Sigmoid colon (tissue), 4 donors: ENCODE results near the gene UGT1A10.

ENCODE experiments used
- EP300 ChIP-seq, 4 donors: sonication (generic); formaldehyde crosslinking; IDR thresholded peaks; one replicate each; pipeline ENCODE4 v1.6.1; 2017; ENCODE audit warnings: antibody characterized with exemption in 4 of 4
- POLR2A ChIP-seq, 2 donors: fragments of 450-650 bp; IDR thresholded peaks; one replicate each; pipeline ENCODE4 v1.6.1; 2016; ENCODE audit warnings: antibody characterized with exemption in 2 of 2, mild to moderate bottlenecking in 2 of 2, moderate library complexity in 2 of 2
- POLR2AphosphoS5 ChIP-seq, 4 donors: sonication (generic); formaldehyde crosslinking; IDR thresholded peaks; one replicate each; pipeline ENCODE4 v1.6.1; 2017; ENCODE audit warnings: antibody characterized with exemption in 4 of 4
- TF ChIP-seq, protein P1 (sequence below), 4 experiments: fragments of 450-650 bp in 3 of 4; fragments of 200-600 bp in 1 of 4; IDR thresholded peaks; one replicate each; pipeline ENCODE4 v1.5.1; 2016 to 2019; ENCODE audit warnings: antibody characterized with exemption in 4 of 4, mild to moderate bottlenecking in 3 of 4, moderate library complexity in 2 of 4

DNA sequence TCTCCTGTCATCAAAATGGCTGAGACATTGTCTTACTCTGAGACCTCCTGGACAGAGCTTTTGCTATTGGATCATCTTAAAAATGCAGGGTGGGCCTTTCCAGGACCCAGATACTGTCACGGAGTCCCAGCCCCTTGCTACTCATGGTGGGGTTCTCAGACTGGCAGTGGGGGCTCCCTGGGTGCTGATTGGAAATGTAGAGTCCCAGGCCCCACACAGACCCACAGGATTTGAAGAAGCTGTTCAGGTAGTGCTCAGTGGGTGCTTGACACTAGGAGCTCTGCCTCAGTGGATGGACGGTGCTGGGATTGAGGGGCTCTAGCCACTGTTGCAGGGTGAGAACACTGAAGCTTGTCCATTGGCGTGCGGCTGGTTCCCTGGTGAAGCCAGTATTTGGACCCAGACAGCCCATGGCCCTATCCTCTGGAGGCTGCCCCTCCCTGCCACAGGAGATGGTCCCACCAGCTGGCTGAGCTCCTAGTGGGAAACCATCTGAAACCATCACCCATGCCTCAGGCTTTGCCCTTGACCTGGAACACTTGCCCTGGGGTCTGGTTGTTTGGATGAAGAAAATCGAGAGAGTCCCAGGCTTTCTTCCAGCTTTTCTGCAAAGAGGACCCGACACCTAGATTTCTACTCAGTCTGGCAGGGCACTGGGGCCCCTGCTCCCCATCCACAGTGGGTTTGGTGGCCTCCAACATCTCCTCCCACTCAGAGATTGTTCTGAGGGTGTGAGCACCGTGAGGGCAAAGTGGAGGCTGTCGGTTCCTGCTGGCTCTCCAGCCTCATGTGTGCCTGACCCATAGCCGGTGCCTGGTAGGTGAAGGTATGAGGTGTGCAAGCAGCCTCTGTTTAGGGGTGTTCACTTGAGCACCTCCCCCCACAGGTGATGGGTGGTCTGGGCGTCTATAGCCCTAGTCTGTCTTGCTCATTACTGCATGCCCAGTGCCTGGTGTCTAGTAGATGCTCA, 172.0 kb downstream of the UGT1A10 start:
- TF ChIP-seq, protein P1, sequence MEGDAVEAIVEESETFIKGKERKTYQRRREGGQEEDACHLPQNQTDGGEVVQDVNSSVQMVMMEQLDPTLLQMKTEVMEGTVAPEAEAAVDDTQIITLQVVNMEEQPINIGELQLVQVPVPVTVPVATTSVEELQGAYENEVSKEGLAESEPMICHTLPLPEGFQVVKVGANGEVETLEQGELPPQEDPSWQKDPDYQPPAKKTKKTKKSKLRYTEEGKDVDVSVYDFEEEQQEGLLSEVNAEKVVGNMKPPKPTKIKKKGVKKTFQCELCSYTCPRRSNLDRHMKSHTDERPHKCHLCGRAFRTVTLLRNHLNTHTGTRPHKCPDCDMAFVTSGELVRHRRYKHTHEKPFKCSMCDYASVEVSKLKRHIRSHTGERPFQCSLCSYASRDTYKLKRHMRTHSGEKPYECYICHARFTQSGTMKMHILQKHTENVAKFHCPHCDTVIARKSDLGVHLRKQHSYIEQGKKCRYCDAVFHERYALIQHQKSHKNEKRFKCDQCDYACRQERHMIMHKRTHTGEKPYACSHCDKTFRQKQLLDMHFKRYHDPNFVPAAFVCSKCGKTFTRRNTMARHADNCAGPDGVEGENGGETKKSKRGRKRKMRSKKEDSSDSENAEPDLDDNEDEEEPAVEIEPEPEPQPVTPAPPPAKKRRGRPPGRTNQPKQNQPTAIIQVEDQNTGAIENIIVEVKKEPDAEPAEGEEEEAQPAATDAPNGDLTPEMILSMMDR (IDR thresholded peaks at IDR 0.05): no peak
- TF ChIP-seq EP300 (IDR thresholded peaks at IDR 0.05) (no peak), POLR2A (IDR thresholded peaks at IDR 0.05) (no peak), POLR2AphosphoS5 (IDR thresholded peaks at IDR 0.05) (no peak)
